Esophagus mucosa (tissue), 1 donor: ENCODE results near the gene ERI3. TPM values are rescaled to one million over a fixed set of nuclear protein-coding genes. Genes with fewer than 3 reads are reported as not detected.

ENCODE experiments used
- total RNA-seq: library from RNA; stranded (reverse); gene quantifications from one replicate; pipeline ENCODE4 v1.2.4, GENCODE V29; 2023
- donor health status: DM: yes; HTN: yes; CAD: no.

Gene ERI3
- total RNA-seq, 1 donor from 2014 or later, result 26.5 TPM

Other genes with a start within 250 kb of the ERI3 start
- not detected for gene KLF17, start 236.4 kb downstream of the ERI3 start, total RNA-seq
- not detected for gene KLF18, start 213.6 kb downstream of the ERI3 start, total RNA-seq
- gene DMAP1, start 141.8 kb downstream of the ERI3 start, total RNA-seq, result 16.2 TPM
- 29.4 TPM for gene RNF220, start 50.0 kb upstream of the ERI3 start, total RNA-seq